Measurements from ENCODE around the gene RXFP1. TPM values are rescaled to one million over a fixed set of nuclear protein-coding genes. Genes with fewer than 3 reads are reported as not detected.

The RXFP1 gene
- total RNA-seq, 1 donor, result not detected

DNA sequence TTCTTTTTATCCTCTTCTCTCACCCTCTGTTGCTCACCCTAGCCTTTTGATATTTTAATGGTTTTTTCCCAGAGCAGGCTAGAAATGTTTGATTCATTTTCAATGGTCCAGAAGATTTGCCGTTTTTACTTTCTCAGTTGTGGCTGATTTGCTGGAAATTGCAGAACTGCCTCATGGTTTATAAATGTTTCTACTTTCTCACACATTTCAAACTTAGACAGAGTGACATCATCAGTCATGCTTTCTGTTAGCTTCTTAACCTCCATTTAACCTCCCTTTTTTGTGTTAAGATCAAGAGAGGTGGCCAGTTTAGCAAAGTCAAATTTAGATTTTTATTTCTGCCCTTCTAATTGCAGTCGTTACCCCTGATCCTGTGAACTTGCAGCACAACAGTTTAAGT lies 8.7 kb downstream of the RXFP1 start:
- Histone ChIP-seq H3K4me1 (ENCODE audit: insufficient read depth, low read length) (peaks cover 1% of the 10 kb centered on the region), H3K9me3 (ENCODE audit: low read depth, low read length) (no peaks in the 10 kb centered on the region), H3K27me3 (ENCODE audit: insufficient read depth, low read length) (no peaks in the 10 kb centered on the region), H3K4me2 (ENCODE audit: insufficient read depth, low read length) (no peak overlapping the region), H3K4me3 (ENCODE audit: insufficient read depth, low read length) (no peak overlapping the region), H2AFZ (ENCODE audit: low read length) (peak overlapping the region; percentile 77), H3K79me2 (ENCODE audit: insufficient read depth, low read length) (no peaks in the 10 kb centered on the region), H4K20me1 (ENCODE audit: insufficient read depth, low read length) (no peaks in the 10 kb centered on the region), H3K36me3 (ENCODE audit: insufficient read depth, low read length) (no peaks in the 10 kb centered on the region), H3K27ac (ENCODE audit: low read depth, low read length) (no peak overlapping the region)
- peak; percentile 21 for DNase-seq (ENCODE audit: insufficient read length, low spot score, missing footprints)
- TF ChIP-seq, protein P1, sequence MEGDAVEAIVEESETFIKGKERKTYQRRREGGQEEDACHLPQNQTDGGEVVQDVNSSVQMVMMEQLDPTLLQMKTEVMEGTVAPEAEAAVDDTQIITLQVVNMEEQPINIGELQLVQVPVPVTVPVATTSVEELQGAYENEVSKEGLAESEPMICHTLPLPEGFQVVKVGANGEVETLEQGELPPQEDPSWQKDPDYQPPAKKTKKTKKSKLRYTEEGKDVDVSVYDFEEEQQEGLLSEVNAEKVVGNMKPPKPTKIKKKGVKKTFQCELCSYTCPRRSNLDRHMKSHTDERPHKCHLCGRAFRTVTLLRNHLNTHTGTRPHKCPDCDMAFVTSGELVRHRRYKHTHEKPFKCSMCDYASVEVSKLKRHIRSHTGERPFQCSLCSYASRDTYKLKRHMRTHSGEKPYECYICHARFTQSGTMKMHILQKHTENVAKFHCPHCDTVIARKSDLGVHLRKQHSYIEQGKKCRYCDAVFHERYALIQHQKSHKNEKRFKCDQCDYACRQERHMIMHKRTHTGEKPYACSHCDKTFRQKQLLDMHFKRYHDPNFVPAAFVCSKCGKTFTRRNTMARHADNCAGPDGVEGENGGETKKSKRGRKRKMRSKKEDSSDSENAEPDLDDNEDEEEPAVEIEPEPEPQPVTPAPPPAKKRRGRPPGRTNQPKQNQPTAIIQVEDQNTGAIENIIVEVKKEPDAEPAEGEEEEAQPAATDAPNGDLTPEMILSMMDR (IDR thresholded peaks at IDR 0.05; ENCODE audit: extremely low read depth, low read depth, low read length), result no peak

DNA sequence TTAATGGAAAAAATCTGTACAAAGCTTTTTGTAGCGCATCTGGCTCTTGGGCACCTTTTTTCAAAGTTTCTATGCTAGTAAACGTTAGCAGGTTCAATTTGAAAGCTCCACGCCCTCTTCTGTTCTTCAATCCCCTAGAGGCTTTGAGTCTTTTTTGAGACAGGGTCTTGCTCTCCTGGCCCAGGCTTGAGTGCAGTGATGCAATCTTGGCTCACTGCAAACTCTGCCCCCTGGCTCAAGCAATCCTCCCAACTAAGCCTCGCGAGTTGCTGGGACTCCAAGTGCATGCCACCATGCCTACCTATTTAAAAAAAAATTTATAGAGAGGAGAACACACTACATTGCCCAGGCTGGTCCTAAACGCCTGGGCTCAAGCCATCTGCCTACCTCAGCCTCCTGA lies 9.2 kb downstream of the RXFP1 start:
- no peaks in the 10 kb centered on the region for H3K27me3 ChIP-seq (ENCODE audit: insufficient read depth, low read length)
- TF ChIP-seq, protein P1 (IDR thresholded peaks at IDR 0.05; ENCODE audit: extremely low read depth, low read depth, low read length), result no peak
- DNase-seq (ENCODE audit: insufficient read length, low spot score, missing footprints), result no peak
- no peak overlapping the region for H3K4me3 ChIP-seq (ENCODE audit: insufficient read depth, low read length)
- no peaks in the 10 kb centered on the region for H4K20me1 ChIP-seq (ENCODE audit: insufficient read depth, low read length)
- no peaks in the 10 kb centered on the region for H3K9me3 ChIP-seq (ENCODE audit: low read depth, low read length)
- no peaks in the 10 kb centered on the region for H3K79me2 ChIP-seq (ENCODE audit: insufficient read depth, low read length)
- peak overlapping the region; percentile 6 for H2AFZ ChIP-seq (ENCODE audit: low read length)
- H3K27ac ChIP-seq (ENCODE audit: low read depth, low read length), result no peak overlapping the region
- H3K4me1 ChIP-seq (ENCODE audit: insufficient read depth, low read length), result peaks cover 3% of the 10 kb centered on the region
- H3K36me3 ChIP-seq (ENCODE audit: insufficient read depth, low read length), result no peaks in the 10 kb centered on the region
- H3K4me2 ChIP-seq (ENCODE audit: insufficient read depth, low read length), result no peak overlapping the region

DNA sequence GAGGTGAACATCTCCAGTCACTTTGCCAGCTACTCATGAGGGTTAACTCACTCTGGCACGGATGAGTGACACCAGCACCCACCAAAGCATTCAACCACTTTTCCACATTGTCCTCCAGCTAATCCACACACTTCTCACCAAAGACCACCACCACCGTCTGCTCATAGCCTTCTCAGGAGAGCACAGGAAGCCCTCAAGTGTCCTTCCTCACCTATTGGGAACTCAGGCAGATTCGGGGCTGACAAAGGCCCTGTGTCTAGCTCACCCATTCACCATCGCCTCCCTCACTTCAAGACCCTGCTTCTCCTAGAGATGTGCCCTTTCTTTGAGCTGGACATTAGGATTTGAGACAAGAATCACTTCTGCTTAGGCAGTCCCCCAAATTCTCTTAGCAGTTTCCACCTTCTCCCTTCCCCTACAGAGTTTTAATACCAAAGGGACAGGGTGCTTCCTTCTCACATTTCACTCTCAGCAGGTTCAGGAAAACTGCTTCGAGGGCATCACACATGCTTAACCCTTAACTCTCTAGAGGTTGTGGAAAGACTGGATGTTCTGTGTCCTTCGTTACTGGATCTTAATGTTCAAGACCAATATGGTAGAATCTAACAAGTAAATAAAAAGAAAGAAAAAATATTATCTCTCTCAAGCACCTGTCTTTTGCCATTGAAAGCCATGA lies 11.0 kb downstream of the RXFP1 start:
- H3K4me2 ChIP-seq (ENCODE audit: insufficient read depth, low read length), result no peak overlapping the region
- H3K9me3 ChIP-seq (ENCODE audit: low read depth, low read length), result no peaks in the 10 kb centered on the region
- peak; percentile 31 for DNase-seq (ENCODE audit: insufficient read length, low spot score, missing footprints)
- no peaks in the 10 kb centered on the region for H3K79me2 ChIP-seq (ENCODE audit: insufficient read depth, low read length)
- no peaks in the 10 kb centered on the region for H4K20me1 ChIP-seq (ENCODE audit: insufficient read depth, low read length)
- H2AFZ ChIP-seq (ENCODE audit: low read length), result peak overlapping the region; percentile 67
- H3K36me3 ChIP-seq (ENCODE audit: insufficient read depth, low read length), result no peaks in the 10 kb centered on the region
- TF ChIP-seq, protein P1 (IDR thresholded peaks at IDR 0.05; ENCODE audit: extremely low read depth, low read depth, low read length), result no peak
- no peak overlapping the region for H3K4me3 ChIP-seq (ENCODE audit: insufficient read depth, low read length)
- peaks cover 3% of the 10 kb centered on the region for H3K4me1 ChIP-seq (ENCODE audit: insufficient read depth, low read length)
- H3K27ac ChIP-seq (ENCODE audit: low read depth, low read length), result no peak overlapping the region
- no peaks in the 10 kb centered on the region for H3K27me3 ChIP-seq (ENCODE audit: insufficient read depth, low read length)

DNA sequence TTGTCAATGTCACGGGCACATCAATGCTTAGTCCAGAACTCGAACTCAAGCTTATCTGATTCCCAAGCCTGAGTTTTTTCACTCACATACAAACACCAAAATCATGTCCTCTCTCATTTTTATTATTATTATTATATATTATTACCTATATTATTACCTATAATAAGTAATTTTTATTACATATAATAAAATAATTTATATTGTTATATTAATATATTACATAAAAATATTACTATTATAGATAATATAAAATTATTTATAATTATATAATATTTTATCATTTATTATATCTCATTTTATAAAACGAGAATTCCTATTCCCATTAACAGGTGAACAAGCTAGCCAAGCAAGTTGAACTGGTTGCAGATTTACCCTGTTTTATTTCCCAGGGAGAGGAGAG lies 13.0 kb downstream of the RXFP1 start:
- Histone ChIP-seq H3K4me2 (ENCODE audit: insufficient read depth, low read length) (peak overlapping the region; percentile 65), H3K36me3 (ENCODE audit: insufficient read depth, low read length) (no peaks in the 10 kb centered on the region), H3K4me1 (ENCODE audit: insufficient read depth, low read length) (peaks cover 7% of the 10 kb centered on the region), H3K79me2 (ENCODE audit: insufficient read depth, low read length) (no peaks in the 10 kb centered on the region), H3K9me3 (ENCODE audit: low read depth, low read length) (no peaks in the 10 kb centered on the region), H4K20me1 (ENCODE audit: insufficient read depth, low read length) (no peaks in the 10 kb centered on the region), H3K27me3 (ENCODE audit: insufficient read depth, low read length) (no peaks in the 10 kb centered on the region), H3K27ac (ENCODE audit: low read depth, low read length) (peak overlapping the region; percentile 62), H3K4me3 (ENCODE audit: insufficient read depth, low read length) (peak overlapping the region; percentile 34), H2AFZ (ENCODE audit: low read length) (peak overlapping the region; percentile 98)
- no peak for DNase-seq (ENCODE audit: insufficient read length, low spot score, missing footprints)
- TF ChIP-seq, protein P1 (IDR thresholded peaks at IDR 0.05; ENCODE audit: extremely low read depth, low read depth, low read length), result no peak

Data from osteoblast (primary cell).